Colon (tissue), 2 donors: ENCODE measurements around the gene FGL2.
A peak's percentile ranks its signal among the peaks of the same experiment; 100 is the strongest.
"Not testable (repeated sequence)": the region's sequence is repeated elsewhere in the genome, so short reads cannot be mapped to it uniquely, and the experiment has no call there.

ENCODE experiments used
- FAIRE-seq: peaks from 2 replicates; lab custom pipeline; 2012; peaks lifted over from hg19 to GRCh38; lab: Jason Lieb, UNC
- donor health status: control.
- donor health status: control.

FGL2 gene, protein sequence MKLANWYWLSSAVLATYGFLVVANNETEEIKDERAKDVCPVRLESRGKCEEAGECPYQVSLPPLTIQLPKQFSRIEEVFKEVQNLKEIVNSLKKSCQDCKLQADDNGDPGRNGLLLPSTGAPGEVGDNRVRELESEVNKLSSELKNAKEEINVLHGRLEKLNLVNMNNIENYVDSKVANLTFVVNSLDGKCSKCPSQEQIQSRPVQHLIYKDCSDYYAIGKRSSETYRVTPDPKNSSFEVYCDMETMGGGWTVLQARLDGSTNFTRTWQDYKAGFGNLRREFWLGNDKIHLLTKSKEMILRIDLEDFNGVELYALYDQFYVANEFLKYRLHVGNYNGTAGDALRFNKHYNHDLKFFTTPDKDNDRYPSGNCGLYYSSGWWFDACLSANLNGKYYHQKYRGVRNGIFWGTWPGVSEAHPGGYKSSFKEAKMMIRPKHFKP

DNA sequence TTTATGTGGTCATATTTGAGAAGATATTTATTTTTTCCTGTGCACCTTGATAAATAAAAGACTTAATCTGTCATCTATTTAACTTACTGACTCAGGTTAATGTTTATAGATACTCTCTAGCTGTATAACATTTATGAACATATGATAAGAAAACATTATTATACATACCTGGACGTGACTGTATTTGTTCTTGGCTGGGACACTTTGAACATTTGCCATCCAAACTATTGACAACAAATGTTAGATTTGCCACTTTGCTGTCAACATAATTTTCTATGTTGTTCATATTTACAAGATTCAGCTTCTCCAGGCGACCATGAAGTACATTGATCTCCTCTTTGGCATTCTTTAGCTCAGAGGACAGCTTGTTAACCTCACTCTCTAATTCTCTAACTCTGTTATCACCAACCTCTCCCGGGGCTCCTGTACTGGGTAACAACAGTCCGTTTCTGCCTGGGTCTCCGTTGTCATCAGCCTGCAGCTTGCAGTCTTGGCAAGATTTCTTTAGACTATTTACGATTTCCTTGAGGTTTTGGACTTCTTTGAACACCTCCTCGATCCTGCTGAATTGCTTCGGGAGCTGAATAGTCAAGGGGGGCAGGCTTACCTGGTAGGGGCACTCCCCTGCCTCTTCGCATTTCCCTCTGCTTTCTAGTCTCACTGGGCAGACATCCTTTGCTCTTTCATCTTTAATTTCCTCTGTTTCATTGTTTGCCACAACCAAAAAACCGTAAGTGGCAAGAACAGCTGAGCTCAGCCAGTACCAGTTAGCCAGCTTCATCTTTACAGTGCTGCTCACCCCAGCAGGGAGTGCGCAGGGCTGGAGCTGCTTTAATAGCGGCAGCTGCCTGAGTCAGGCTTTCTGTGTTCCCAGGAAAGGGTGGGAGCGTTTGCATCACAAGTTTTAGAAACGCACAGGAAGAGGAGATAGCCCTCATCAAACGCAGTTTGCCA is at the start of gene FGL2:
FGL2 (minus strand) TSS at position 807 of the 954 bp plus-strand sequence; CDS start at position 781, 26 bp downstream.
- peak; percentile 77 for FAIRE-seq

DNA sequence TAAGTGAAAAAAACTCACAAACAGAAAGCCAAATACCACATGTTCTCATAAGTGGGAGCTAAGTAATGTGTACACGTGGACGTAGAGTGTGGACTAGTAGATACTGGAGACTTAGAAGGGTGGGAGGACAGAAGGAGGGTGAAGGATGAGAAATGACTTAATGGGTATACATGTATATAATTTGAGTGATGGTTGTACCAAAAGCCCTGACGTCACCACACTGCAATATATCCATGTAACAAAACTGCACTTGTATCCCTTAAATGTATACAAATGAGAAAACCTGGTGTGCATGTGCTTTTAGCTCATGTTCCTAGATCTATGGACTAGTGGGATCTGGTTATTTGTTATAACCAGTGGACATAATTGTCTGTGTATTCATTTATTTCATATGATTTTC is 48.5 kb upstream of the FGL2 start:
- no peak for FAIRE-seq

DNA sequence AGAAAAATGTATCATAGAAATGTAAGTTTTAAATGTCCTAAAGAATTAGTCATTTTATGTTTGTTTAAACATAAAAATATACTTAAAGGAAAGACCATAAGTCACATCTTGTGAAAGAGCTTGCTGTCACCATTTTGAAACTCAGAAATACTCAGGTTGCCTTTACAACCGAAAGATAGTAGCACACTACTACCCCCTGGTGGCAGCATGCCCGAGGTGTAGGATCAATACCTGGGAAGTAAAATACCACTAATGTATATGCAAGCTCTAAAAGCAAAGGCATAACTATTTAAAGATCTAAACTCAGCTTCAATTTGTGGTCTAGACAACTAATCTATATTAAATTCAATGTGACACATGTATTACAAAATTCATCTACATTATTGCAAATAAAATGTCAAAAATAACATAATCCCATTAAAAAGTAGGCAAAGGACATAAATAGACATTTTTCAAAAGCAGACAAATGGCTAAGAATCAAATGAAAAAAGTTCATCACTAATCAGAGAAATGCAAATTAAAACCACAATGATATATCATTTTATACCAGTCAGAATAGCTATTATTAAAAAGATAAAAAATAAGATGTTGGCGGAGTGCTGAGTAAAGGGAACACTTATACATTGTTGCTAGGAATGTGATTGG is 47.7 kb upstream of the FGL2 start:
- FAIRE-seq = no peak

DNA sequence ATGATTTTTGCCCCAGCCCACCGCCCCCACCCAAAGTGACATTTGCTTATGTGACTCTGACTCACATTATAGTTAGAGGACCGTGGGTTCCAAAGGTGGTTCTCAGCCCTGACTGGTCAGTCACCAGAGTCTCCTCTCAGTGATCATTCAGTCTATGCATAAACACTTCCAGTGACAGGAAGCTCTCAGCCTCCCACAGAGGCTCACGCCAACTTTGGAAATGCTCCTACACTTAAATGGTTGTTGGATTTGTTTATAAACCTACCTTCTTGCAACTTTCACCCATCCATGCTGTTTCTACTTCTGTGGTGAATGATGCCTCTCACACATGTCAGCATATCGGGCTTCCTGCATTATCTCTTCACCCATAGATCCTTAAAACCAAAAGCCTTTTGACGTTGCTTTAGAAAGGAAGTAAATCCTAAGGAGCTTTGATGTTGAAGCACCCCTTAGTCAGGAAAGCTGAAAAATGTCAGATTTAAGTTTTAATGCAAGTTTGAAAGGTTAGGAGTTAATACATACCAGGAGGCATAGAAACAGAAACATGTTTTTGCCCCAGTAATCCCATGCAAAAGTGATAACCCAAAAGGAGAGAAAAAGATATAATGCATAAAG is 46.5 kb upstream of the FGL2 start:
- no peak for FAIRE-seq

DNA sequence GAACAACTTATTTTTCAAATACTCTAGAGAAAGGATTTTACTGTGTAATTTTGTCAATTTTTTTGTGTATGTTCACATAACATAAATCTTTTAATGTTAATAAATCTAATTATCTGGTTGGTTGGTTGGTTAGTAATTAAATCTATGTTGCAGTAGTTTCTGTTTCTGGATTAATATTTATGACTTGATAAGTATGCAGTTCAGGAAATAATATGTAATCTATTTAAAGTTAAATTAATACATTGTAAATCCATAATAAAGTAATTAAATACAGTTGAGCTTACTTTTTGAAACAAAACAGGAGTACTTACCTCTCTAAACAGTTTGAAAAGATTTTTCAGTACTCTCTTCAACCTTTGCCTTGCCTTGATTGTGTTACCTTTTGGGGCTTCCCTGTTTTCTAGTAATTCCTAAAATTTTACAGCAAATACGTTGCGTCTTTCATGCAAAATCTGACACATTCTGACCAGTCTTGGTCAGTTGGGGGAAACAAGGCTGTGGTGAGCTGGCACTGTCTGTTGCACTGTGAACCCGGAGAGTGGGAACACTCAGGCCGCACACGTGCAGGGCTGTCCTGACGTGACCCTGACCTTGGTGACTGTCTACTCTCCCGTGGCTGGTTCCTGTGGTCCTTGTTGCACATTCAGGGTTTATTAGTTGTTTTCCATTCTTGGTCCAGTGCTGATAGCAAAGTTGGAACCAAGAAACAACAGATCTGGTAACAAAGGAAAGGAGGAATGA is 45.6 kb upstream of the FGL2 start:
- no peak for FAIRE-seq

DNA sequence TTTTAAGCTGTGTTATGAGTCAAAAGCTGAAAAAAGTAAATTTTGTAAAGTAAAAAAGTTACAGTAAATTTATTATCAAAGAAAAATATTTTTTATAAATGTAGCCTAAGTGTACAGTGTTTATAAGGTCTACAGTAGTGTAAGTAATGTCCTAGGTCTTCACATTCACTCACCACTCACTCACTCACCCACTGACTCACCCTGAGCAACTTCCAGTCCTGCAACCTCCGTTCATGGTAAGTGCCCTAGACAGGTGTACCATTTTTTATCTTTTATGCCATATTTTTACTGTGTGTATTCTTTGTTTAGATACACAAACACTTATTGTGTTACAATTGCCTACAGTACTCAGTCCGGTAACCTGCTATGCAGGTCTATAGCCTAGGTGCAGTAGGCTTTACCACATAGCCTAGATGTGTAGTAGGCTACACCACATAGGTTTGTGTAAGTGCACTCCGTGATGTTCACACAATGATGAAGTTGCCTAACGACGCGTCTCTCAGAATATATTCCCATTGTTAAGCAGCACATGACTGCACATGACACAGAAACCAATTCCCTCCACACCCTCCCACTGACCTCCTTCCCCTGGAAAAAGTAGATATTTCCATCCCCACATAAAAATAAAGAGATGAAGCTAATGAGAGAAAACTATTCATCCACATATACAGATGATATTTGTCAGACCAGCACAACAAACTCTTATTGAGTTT is 44.8 kb upstream of the FGL2 start:
- FAIRE-seq = no peak

DNA sequence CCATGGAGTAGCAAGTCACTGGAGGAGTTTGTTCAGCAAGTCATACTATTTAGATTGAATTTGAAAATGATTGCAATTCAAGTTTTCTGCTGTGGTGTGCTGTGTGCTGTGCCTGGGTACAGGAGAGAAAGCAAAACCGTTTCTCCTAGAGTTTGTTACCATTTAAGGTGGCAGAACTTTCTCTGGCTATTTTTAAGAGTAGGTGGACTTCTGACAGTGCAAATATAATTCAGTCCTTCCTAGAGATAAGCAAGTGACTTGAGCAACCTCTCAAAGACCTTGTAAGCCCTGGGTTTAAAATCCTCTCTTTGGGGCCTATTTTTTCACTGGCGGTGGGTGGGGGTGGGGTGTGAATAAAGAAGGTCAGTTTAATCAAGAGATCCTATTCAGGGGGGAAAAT is 42.9 kb upstream of the FGL2 start:
- FAIRE-seq = no peak

DNA sequence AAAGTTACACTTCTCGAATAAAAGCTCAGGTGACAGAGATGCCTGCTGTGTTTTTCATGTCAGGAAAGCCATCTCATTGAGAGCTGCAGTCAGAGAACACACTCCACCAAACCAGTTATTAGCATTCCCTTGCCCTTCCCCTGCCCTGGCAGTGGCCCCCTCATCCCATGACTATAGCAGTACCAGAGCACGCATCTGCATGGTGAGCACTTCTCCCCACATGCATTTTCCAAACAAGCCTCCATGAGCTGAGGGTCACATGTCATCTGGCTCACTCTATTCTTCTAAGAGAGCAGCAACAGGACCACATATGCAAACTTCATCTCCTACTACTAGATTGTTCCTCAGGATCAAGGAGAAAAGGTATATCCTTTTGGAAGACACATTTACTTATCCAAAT is 42.4 kb upstream of the FGL2 start:
- no peak for FAIRE-seq

DNA sequence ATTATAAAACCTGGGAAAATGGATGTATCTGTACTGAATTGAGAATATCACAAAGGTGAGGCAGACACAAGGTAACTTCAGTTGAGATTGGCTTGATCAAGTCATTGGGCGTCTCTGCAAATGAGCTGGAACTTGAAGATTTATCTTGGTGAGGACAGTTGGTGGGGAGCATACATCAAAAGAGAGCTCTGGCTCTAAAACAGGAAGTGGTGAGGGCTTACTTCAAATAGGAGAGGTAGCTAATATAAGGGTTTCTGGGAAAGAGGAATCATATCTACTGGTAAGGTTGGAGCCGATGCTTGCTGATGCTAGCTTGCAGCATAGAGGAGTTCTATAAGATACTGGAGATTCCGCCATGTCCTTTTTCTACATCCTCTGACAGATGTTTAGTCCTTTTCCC is 39.9 kb upstream of the FGL2 start:
- FAIRE-seq = no peak

DNA sequence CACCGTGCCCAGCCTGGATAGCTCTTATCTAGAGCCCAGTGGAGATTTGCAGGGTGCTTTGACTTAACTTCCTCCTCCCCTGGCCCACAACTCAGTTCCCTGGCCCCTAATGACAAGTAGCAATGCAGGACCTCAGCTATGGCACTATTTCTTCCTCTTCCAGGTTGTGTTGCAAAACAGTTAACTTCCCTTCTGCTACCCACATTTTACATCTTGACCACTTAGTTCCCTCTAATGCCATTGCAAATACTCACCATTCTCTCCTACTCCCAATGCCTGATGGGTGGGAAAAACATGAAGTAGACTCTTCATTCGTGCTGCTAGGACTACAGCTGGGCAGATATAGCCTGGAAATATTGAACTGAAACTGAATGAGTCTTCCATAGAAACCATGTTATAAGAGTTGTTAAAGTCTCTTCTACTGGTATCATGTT is 39.1 kb upstream of the FGL2 start:
- FAIRE-seq = no peak

DNA sequence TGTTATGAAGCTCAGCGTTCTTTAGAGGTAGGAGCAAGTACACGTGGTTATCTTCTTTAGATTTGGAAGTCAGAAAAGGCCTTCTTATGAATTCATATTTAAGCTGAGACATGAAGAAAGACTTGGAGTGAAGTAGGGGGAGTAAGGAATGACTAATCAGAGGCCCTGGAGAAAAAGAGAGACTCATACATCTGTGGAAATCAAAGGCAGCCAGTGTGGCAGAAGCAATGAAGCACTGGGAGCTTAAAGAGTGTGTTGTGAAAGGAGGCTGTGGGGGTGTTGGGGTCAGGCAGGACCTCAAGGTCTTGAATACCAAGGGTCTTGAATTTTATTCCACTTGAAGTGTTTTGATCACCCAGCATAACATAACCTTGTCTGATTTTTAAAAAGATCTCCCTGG is 35.7 kb upstream of the FGL2 start:
- FAIRE-seq = no peak

DNA sequence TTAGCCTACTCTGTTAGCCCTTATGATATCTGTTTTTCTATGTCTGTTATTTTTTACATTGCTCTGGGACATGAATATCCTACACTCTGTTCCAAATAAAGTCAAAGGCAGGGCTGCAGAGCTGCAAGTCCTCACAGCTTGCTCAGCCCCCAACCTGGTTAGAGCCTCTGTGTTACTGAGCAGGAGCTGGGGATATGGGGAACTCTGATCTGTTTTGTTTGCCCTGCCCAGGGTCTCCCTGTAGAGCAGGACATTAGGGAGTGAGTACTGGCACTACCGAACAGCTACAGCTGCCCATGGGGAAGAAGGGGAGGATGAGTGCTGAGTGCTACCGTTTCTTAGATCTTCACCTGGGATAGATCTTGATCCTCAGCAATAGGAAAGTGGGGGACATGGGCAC is 32.8 kb upstream of the FGL2 start:
- FAIRE-seq = no peak

DNA sequence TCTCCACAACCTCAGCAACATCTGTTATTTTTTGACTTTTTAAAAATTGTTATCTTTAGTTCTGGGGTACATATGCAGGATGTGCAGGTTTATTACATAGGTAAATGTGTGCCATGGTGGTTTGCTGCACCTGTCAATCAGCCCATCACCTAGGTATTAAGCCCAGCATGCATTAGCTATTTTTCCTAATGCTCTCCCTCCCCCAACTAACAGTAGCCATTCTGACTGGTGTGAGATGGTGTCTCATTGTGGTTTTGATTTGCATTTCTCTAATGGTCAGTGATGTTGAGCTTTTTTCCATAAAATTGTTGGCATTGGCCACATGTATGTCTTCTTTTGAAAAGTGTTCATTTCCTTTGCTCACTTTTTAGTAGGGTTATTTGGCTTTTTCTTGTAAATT is 29.2 kb upstream of the FGL2 start:
- FAIRE-seq = not testable (repeated sequence)

DNA sequence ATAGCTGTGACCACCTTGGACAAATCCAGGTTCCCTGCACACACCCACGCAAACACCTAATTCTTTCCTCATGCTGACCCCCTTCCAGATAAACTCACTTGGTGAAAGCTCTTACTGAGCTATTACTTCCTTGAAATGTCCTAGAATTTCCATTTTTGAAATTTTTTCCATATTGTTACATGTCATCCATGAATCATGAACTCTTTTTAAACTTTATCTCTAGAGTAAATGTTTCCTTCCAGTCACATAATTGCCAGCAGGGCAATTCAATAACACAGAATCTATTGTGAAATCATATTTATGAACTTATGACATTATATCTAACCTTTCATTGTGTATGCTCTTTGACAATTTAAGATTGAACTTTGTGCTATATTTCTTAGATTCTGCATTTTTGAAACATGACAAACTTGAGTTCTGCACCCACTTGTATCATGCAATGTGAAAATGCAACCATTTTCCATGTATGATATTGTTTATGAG is 26.8 kb upstream of the FGL2 start:
- FAIRE-seq = peak; percentile 71

DNA sequence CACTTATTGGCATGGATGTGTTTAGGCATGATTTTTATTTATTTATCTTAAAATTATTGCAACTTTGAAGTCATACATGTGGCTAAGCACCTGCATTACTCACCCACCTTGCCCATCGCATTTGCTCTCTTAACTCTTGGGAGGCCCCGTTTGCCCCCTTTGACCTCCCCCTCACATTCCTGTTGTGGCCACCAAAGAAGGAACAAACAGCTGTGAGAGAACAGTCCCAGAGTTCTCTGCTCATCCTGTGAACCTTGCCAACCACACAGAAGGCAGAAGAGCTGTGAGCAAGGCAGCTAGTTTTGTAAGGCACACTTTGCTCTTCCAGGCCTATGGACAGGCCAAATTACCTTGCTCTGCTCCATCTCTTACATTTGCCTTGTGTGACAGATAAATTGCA is 23.6 kb upstream of the FGL2 start:
- FAIRE-seq = no peak

DNA sequence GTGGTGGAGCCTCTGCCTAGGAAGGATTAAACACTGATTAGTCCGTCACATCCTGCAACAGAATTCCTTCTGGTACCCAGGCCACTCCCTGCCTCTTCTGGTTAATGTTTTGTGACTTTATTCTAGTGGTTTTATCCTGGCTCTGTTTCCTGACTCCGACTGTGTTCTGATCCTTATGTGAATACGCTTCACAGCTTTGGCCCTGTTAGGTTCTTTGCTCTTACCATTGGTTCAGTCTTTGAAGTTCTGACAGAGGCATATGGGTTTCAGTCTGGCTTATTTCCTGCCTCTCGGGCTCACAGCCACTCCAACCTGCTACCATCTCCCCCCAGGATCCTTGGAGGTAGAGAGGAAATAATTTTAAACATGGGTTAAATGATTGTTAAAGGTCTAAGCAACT is 23.2 kb upstream of the FGL2 start:
- FAIRE-seq = no peak

DNA sequence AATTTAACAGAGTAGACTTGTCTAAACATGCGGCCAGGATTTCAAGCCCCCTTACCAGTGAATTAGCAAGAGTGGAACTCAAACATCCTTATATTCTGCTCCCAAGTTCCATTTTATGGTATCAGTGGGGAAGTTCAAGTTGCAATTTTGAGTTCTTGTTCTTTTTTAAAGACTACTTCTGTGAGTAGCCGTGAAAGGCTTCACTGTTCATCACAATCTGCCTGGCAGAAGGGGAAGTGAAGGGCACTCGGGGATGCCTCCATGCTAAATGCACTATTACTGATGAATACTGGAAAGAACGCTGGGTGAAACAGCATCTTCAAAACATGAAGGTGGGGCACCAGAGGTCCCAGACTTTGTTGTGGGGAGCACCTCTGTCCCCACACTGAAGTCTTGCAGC is 22.4 kb upstream of the FGL2 start:
- FAIRE-seq = no peak

DNA sequence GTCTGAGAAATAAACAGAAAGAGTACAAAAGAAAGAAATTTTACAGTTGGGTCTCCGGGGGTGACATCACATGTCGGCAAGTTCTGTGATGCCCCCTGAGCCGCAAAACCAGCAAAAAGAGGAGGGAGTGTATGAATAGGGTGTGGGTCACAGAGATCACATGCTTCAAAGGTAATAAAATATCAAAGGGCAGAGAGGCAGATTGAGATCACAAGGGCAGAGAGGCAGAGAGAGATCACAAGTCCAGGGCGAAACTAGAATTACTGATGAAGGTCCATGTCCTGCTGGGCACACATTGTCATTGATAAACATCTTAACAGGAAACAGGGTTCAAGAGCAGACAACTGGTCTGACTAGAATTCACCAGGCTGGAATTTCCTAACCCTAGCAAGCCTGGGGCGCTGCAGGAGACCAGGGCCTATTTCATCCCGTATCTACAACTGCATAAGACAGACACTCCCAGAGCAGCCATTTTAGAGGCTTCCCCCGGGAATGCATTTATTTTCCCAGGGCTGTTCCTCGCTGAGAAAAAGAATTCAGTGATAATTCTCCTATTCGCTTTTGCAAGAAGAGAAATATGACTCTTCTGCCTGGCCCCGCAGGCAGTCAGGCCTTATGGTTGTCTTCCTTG is 20.2 kb upstream of the FGL2 start:
- not testable (repeated sequence) for FAIRE-seq

DNA sequence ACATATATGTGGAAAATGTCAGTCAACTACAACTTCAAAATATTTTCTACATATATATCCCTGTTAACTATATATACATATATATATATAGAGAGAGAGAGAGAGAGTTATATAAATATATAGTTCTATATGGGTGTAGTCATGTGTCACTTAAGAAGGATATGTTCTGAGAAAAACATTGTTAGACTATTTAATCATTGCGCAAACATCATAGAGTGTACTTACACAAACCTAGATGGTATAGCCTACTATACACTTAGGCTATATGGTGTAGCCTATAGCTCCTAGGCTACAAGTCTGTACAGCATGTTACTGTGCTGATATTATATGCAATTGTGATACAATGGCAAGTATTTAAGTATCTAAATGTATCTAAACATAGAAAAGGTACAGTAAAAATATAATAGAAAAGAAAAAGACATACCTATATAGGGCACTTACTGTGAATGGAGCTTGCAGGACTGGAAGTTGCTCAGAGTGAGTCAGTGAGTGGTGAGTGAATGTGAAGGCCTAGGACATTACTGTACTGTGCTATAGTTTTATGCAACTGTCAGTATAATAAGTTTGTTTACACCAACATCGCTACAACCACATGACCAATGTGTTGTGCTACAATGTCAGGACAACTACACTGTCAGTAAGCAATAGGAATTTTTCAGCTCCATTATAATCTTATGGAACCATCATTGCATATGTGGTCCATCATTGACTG is 18.0 kb upstream of the FGL2 start:
- no peak for FAIRE-seq
